ENCODE results near the gene TOMM20. TPM values are rescaled to one million over a fixed set of nuclear protein-coding genes. Genes with fewer than 3 reads are reported as not detected.

Gene TOMM20
- total RNA-seq, 1 donor from 2014 or later, result 76.7 TPM

DNA sequence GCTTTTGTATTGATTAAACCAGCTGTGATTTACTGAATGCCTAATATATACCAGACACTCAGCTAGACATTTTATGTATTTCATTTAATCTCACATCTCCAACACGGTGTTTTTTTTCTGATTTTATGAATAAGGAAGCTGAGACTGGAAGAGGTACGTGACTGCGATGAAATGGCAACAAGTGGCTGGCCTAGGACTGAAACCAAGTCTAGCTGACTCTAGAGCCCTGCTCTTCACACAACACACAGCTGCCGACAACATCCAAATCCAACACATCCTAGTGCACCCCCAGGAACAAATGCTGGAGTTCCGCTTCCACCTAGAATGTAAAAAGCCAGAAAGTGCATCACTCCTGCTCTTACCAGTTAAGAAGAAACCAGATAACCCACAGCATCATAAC, 10.7 kb upstream of the TOMM20 start:
- DNase-seq (no peak), ATAC-seq (ENCODE audit: poor library complexity) (no peak)
- intact Hi-C loops (cut with DNase I), result no loop called here

DNA sequence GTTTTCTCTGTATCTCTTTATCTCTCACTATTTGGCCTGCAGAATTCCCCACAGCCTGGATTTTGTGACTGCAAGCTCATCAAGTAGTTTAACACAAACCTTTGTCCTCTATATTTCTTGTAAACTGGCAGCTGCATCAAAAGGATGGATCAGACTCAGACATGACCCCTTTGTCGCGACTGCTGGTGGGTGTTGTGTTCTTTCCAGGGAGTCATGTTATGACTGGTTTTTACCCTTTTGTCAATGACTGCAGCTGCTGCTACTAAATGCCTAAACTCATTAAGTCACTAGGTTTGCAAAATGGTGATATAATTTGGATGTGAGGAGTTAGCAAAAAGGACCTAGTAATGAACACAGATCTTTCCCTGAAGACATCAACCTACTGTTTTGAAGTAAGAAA, 10.2 kb upstream of the TOMM20 start:
- ATAC-seq (ENCODE audit: poor library complexity) (no peak), DNase-seq (no peak)
- intact Hi-C loops (cut with DNase I), result no loop called here

DNA sequence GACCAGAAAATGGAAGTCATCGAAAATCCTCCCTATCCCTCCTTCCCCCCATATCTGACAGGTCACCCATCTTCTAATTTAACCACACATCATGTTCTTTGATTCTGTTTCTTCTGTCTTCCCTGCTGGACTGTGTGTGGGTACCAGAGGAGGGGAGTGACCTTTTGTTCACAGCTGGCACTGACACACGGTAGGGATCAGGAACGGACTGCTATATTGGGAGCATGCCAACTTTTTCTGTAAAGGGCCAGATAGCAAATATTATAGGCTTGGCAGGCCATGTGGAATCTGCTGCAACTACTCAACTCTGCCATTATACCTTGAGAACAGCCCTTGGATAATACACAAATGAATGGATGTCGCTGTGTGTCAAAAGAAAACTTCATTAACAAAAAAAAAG, 7.5 kb upstream of the TOMM20 start:
- no peak for ATAC-seq (ENCODE audit: poor library complexity)
- intact Hi-C loops (cut with DNase I), result no loop called here
- no peak for DNase-seq

DNA sequence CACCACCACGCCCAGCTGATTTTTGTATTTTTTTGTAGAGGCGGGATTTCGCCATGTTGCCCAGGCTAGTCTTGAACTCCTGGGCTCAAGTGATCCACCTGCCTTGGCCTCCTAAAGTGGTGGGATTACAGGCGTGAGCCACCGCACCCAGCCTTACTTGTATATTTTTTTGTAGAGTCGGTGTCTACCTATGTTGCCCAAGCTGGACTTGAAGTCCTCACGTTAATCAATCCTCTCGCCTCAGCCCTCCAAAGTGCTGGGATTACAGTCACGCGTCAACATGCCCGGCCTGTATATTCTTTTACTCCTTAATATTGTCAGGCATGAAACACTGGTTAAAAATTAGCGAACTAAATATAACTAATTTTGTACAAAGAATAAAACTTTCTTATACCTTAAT, 5.5 kb upstream of the TOMM20 start:
- intact Hi-C loops (cut with DNase I), result no loop called here
- DNase-seq (no peak), ATAC-seq (ENCODE audit: poor library complexity) (no peak)

DNA sequence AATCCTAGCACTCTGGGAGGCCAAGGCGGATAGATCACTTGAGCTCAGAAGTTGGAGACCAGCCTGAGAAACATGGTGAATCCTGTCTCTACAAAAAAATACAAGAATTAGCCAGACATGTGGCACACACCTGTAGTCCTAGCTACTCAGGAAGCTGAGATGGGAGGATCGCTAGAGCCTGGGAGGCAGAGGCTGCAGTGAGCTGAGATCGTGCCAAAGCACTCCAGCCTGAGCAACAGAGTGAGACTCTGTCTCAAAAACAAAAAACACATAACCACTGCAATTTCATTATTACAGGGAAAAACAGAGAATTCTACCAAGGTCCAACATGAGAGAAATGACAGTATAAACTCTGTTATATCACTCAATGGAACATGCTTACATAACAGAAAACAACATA, 4.4 kb upstream of the TOMM20 start:
- intact Hi-C loops (cut with DNase I), result no loop called here
- ATAC-seq (ENCODE audit: poor library complexity), result no peak
- DNase-seq, result no peak

DNA sequence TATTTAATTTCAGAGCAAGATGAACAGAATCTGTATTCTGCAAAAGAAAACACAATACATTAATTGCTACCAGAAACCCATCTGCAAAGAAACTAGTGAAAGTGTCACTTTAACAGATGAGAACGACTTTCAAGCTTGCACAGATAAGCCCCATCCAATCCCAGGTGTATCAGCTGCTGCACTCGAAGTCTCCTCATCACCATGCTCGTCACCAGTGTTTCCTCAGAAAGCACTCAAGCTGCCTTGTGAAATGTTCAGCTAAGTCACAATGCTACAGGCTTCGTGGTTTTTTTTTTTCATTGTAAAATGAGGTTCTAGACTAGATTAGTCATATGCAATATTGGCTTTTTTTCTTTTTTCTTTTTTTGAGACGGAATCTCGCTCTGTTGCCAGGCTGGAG, 3.3 kb upstream of the TOMM20 start:
- intact Hi-C loops (cut with DNase I), result no loop called here
- DNase-seq (no peak), ATAC-seq (ENCODE audit: poor library complexity) (no peak)

DNA sequence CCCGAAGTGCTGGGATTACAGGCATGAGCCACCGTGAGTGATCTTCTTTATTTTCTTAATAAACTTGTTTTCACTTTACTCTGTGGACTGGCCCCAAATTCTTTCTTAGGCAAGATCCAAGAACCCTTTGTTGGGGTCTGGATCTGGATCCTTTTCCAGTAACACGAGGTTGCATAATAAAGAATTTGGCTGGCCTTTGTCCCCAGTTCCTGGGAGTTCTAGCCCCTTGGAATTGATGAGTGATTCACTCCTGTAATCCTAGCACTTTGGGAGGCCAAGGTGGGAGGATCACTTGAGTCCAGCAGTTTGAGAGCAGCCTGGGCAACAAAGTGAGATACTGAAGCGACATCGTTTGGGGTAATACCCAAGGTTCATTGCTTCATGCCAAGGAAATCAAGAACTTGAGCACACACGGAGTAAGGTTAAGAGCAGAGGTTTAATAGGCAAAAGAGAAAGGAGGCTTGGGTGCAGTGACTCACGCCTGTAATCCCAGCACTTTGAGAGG, 2.2 kb upstream of the TOMM20 start:
- intact Hi-C loops (cut with DNase I), result no loop called here
- ATAC-seq (ENCODE audit: poor library complexity) (no peak), DNase-seq (no peak)

DNA sequence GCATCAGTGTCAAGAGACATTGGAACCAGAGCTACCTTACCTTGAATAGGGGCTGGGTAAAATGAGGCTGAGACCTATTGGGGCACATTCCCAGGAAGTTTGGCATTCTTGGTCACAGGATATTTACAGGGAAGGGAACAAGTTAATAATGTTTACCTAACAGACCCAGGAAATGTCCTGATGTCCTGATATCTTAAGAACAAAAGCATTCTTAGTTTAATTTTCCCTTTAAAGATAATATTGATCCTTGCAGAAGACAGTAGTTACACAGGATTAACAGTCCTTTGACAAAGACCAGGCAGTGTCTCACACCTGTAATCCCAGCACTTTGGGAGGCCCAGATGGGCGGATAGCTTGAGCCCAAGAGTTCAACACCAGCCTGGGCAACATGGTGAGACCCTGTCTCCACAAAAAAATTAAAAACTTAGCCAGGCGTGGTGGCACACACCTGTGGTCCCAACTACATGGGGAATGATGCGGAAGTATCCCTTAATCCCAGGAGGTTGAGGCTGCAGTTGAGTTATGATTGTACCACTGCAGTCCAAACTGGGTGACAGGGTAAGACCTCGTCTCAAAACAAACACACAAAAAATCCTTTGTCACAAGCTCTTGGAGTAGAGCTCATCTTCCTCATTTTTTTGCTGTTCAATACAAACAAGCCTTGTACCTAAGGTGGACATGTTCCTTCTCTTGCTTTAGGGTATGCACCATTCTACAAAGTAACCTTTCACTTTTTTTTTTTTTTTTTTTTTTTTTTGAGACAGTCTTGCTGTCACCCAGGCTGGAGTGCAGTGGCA, 1.3 kb upstream of the TOMM20 start:
- no peak for DNase-seq
- intact Hi-C loops (cut with DNase I), result no loop called here
- ATAC-seq (ENCODE audit: poor library complexity), result no peak

DNA sequence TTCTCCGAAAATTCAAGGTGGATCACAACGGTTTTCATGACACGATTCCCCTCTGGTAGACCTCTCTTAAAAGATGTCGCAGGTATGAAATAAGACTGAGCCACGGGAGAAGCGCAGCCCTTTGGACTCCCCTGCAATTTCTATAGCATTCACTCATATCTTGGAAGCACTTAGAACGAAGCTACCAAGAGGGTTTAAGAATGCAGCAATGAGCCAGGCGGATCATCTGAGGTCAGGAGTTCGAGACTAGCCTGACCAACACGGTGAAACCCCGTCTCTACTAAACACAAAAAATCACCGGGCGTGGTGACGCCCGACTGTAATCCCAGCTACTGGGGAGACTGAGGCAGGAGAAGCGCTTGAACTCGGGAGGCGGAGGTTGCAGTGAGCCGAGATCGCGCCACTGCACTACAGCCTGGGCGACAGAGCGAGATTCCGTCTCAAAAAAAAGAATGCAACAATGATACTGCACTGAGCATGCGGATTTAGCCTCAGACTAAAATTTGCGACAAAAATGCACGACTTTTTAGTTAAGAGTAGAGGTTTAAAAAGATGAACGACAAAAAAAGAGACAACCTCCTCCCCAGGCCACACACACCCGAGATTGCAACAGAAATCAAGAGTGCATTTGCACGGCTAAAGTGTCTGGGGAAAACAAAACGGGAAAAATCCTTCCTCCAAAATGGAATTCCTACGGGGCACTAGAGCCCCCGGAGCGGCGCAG, 743 bp downstream of the TOMM20 start:
- intact Hi-C loops (cut with DNase I), result no loop called here
- DNase-seq, result no peak
- peak; percentile 6 for ATAC-seq (ENCODE audit: poor library complexity)

DNA sequence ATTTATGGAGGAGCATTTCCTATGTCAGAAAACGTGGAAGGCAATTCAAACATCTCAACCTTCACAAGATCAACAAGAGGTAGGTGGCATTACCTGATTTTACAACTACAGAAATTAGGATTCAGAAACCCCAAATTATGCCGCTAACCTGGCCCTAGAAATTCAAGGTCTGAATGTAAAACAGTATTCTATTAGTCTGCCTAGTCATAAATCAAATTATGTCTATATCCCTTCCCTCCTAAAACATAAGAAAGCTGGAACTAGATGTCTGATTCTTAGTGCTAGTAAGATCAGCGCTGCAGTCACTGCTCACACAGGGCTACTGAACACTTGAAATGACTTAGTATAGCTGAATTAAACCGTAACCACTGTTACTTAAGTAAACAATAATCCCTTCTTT, 1.4 kb downstream of the TOMM20 start:
- no peak for DNase-seq
- intact Hi-C loops (cut with DNase I), result no loop called here
- no peak for ATAC-seq (ENCODE audit: poor library complexity)

DNA sequence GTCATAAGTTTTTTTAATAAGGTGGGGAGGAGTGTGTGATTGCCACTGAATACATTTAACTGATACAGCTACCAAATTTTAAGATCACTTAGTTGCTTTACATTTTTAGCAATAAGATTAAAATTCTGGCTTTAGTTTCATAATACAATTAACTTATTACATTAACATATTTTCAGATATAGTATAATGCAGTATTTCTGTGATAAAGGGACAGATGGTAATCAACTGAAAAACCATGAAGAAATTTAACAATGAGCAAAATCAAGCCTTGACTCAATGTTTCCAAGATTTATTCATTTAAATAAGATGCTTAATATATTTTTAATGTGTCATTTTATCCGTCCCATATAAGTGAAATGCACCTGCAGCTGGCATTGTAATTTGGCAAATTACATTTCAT, 4.0 kb downstream of the TOMM20 start:
- intact Hi-C loops (cut with DNase I), result no loop called here
- ATAC-seq (ENCODE audit: poor library complexity), result no peak
- DNase-seq, result no peak

DNA sequence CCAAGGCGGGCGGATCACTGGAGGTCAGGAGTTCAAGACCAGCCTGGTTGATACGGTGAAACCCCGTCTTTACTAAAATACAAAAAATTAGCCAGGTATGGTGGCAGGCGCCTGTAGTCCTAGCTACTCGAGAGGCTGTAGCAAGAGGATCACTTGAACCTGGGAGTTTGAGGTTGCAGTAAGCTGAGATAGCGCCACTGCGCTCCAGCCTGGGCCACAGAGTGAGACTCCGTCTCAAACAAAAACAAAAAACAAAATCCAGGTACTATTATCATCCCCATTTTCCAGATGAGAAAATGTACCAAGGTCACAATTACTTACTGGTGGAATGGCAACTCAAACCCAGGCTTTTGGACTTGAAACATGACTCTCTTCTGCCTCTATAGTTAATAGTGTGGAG, 4.5 kb downstream of the TOMM20 start:
- intact Hi-C loops (cut with DNase I), result no loop called here
- ATAC-seq (ENCODE audit: poor library complexity) (no peak), DNase-seq (no peak)

DNA sequence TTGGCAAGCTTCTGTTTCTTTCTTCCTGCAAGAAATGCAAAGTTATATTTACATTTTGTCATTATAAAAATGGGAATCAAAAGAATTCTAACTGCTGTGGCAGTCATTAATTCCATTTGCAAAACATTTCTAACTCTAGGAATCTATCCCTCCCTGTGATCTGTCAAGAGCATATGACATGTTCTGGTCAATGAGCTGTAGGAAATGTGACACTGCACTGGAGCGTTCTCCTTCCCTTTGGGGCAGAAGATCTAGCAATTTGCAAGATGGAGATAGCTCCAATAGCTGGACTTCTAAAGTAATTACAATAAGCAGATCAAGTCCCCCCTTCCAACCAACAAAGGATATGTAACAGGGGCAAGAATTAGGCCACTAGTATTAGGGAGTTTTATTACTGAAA, 6.3 kb downstream of the TOMM20 start:
- no peak for ATAC-seq (ENCODE audit: poor library complexity)
- intact Hi-C loops (cut with DNase I), result no loop called here
- no peak for DNase-seq

DNA sequence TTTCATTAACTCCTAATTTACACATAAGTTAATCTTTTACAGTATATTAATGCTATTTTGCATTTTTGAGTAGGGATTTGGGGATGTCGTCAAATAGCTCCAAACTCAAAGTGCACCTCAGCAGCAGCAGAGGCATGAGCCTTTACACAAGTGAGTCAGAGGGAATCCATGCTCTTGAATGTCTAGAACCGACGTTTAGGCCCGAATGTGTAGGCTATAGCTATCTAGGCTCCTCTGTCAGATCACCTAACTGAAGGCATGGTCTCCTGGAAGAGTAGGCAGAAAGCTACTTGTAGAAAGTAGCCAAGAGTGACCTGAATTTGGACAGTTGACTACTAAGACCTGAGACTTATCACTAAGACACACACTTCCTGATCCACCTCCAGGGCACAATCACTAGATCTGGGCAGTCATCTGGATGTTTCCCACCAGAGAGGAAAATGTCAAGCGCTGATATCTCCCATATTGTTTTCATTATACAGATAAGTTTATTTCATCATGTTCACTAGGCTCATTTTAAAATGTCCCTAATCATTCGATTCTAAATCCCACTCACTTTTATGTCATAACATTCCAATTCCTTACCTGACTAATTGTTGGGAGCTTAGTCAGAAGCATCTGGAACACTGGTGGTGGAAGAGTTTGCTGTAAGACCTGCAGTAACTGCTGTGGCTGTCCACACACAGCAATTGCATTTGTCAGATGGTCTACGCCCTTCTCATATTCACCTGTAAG, 15.3 kb downstream of the TOMM20 start:
- intact Hi-C loops (cut with DNase I), result no loop called here
- ATAC-seq (ENCODE audit: poor library complexity) (no peak), DNase-seq (no peak)

DNA sequence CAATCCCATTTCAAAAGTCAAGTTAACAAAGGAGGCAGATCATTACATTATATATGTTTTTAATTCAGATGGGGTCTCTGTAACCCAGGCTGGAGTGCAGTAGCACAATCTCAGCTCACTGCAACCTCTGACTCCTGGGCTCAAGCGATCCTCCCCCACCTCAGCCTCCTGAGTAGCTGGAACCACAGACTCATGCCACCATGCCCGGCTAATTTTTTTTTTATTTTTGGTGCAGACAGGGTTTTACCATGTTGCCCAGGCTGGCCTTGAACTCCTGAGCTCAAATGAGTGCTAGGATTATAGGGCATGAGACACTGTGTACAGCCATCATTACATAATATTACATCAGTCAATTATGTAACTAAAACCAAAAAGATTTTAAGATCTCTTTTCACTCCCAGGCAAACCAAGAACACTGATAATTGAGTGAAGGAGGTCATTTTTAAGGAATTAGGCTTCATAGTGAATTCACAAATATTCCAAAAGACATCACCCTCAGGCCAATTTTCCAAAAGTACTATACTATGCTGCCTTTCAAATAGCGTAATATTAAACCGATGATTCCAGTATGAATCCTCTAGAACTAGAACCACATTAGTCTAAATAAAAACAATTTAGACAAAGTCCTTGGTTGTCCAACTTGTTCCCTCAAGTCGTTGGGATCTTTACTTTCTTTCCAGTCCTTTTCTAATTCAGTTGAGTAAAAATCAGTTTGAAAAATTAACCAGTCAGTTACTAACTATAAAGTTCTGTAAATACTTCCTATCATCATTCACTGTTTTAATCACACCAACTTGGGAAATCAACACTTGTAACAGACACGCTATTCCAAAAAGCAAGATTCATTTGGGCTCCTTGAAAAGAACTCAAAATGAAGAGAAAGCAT, 16.1 kb downstream of the TOMM20 start:
- intact Hi-C loops (cut with DNase I), result no loop called here
- no peak for DNase-seq
- no peak for ATAC-seq (ENCODE audit: poor library complexity)

DNA sequence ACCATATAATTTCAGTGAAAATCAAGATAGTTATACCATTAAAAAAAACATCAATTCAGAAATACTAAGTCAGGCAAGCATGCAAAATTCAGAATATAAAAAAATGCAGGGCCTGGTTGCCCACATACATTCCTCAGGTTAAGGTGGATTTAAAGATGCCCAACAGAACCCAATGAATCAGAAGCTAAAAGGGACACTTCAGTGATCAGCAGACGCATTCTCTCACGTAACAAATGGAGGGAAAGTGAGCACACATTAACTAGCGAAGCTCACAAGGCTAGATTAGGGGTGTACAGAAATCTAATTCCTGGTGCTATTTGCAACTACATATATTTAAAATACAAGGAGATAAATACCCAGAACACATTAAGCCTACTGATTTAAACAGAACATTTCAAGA, 17.5 kb downstream of the TOMM20 start:
- DNase-seq (no peak), ATAC-seq (ENCODE audit: poor library complexity) (no peak)
- intact Hi-C loops (cut with DNase I), result no loop called here

DNA sequence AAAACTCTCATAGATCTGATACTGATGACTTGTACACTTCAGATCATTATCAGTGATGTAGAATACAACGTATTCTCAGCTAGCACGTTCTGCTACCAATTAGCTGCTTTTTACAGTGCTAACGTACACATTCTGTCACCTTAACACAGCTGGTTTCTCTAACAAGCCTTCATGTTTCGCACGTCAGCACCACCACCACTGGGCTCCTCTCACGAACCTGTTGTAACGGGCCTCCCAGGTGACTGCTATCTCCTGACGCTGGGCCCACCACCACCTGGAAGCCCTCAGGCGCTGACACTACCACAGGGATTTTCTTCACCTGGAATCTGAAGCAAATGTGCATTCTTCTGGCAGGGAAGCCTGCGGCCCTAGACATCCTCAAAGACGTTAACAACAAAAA, 19.8 kb downstream of the TOMM20 start:
- DNase-seq (no peak), ATAC-seq (ENCODE audit: poor library complexity) (no peak)
- intact Hi-C loops (cut with DNase I), result no loop called here

DNA sequence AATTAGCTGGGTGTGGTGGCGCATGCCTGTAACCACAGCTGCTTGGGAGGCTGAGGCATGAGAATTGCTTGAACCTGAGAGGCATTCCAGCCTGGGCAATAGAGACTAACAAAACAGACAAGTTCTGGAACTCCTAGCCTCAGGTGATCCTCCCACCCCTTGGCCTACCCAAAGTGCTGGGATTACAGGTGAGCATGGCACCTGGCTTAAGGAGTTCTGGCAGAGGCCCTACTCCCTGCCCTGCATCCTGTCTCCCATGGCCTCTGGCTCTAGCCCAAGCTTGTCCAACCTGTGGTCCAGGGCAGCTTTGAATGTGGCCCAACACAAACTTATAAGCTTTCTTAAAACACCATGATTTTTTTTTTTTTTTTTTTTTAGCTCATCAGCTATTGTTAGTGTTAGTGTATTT, 20.4 kb downstream of the TOMM20 start:
- DNase-seq, result no peak
- no peak for ATAC-seq (ENCODE audit: poor library complexity)
- intact Hi-C loops (cut with DNase I), result no loop called here

Measured in Right ventricle myocardium superior (tissue), 1 donor.